Tibial artery (tissue), 4 donors: ENCODE measurements around the gene PDE9A.
A peak's percentile ranks its signal among the peaks of the same experiment; 100 is the strongest.

Source experiments
- DNase-seq, 2 donors: peaks; one replicate each; pipeline ENCODE4 v3.0.0-alpha.2; 2019
- H3K27ac ChIP-seq, 2 donors: fragments of 200-600 bp; sonication (generic) in 1 of 2; 1 replicate in 1 of 2; 2 replicates in 1 of 2; pipeline ENCODE4 v1.5.1; 2018 to 2019; ENCODE audit warnings: mild to moderate bottlenecking in 1 of 2
- H3K27me3 ChIP-seq, 2 donors: fragments of 200-600 bp; sonication (generic) in 1 of 2; one replicate each; pipeline versions ENCODE4 v1.5.1 to v1.6.0; 2016 to 2019
- H3K36me3 ChIP-seq, 3 donors: fragments of 200-600 bp; sonication (generic) in 2 of 3; one replicate each; pipeline ENCODE4 v1.5.1; 2016 to 2019; ENCODE audit warnings: mild to moderate bottlenecking in 2 of 3
- H3K4me1 ChIP-seq, 4 donors: fragments of 200-600 bp; sonication (generic) in 2 of 4; 1 replicate in 3 of 4; 2 replicates in 1 of 4; pipeline ENCODE4 v1.5.1; 2016 to 2019
- H3K4me3 ChIP-seq, 2 donors: fragments of 200-600 bp; sonication (generic) in 1 of 2; 1 replicate in 1 of 2; 2 replicates in 1 of 2; pipeline ENCODE4 v1.5.1; 2018 to 2019; ENCODE audit warnings: mild to moderate bottlenecking in 2 of 2
- H3K9me3 ChIP-seq, 3 donors: fragments of 200-600 bp; sonication (generic) in 1 of 3; one replicate each; pipeline ENCODE4 v1.5.1; 2016 to 2019
- intact Hi-C: fragments of 100-400 bp; cut with DNase I; formaldehyde crosslinking; loops from one replicate; pipeline ENCODE4 v1.15.0; 2023; ENCODE audit warnings: low total_unique reads
- TF ChIP-seq, protein P1 (sequence below), 2 experiments: fragments of 200-600 bp in 1 of 2; fragments of 450-650 bp in 1 of 2; IDR thresholded peaks; one replicate each; pipeline ENCODE4 v1.5.1; 2017 to 2019; ENCODE audit warnings: antibody characterized with exemption in 2 of 2, mild to moderate bottlenecking in 1 of 2, moderate library complexity in 1 of 2

The PDE9A gene

DNA sequence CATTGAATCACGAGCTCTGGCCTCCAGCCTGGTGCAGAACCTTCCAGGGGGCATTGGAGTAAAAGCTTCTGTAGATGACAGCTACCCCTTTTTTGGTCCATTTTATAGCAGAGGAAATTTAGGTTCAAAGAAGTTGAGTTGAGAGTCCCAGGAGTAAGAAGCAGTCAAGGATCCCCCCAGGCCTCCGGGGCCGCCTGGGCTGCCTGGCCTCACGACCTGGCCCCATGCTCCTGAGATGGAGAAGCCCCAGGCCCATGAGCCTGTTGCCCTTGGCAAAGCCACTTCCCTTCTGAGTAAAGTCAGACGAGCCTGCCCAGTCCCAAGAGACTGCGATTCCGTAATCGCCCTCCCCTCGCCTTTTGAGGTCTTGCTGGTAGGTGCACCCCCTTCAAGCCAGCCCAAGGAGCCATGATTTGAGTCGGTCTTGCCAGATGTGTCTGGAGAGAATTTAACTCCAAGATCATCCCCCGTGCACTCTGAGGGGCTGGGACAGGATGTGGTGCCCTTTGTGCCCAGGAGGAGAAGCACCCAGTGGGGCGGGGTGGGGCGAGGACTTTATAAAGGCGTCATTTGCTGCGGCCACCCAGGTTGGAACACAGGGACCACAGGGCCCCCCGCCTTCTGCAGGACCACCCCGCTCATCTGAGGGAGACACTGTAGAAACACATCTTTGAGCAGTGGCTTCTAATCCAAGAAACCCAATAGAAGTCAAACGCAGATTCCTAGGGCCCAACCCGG lies 30.1 kb downstream of the PDE9A start:
- H3K4me3 ChIP-seq = no peak overlapping the region
- intact Hi-C loops = no loop called here
- no peaks in the 10 kb centered on the region for H3K36me3 ChIP-seq

DNA sequence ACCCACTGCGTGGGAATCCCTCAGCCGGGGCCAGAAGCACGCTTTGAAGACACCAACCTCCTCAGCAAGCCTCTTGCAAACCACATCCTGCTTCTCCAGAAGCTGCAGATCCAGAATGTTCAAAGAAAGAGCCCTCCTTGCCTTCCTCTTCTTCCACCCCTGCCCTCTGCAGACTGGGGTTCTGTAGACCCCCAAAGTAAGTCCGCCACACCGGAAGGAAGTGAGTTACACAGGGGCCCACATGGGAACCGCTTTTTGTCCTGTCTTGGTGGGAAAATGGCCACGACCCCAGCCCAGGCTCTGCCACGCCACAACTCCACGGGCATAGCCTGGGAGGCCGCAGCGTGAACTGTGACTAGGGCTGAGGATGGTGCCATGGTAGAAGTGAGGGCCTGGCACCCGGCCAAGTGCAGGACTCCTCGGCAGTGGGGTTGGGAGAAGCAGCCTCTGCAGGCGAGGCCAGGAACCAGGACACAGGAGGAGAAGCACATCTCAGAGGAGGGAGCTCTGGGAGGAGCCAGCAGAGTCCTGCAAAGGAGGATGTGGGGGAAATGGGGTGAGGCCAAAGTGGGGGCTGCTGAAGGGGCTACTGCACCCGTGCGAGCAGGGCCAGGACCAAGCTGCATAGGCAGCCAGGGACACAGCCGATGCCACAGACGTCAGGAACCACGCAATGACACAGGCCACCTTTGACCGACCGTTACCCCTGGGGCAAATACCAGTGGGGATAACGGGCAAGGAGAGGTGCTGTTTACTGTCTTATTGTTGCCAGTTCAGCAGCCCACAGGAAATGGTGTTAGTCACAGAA lies 30.9 kb downstream of the PDE9A start:
- no peak overlapping the region for H3K27ac ChIP-seq
- DNase-seq = no peak
- H3K36me3 ChIP-seq = no peaks in the 10 kb centered on the region
- intact Hi-C loops = no loop called here
- no peaks in the 10 kb centered on the region for H3K4me1 ChIP-seq
- H3K9me3 ChIP-seq = no peaks in the 10 kb centered on the region
- H3K27me3 ChIP-seq = peaks cover 0 to 16% of the 10 kb centered on the region in 2 donors
- TF ChIP-seq, protein P1, sequence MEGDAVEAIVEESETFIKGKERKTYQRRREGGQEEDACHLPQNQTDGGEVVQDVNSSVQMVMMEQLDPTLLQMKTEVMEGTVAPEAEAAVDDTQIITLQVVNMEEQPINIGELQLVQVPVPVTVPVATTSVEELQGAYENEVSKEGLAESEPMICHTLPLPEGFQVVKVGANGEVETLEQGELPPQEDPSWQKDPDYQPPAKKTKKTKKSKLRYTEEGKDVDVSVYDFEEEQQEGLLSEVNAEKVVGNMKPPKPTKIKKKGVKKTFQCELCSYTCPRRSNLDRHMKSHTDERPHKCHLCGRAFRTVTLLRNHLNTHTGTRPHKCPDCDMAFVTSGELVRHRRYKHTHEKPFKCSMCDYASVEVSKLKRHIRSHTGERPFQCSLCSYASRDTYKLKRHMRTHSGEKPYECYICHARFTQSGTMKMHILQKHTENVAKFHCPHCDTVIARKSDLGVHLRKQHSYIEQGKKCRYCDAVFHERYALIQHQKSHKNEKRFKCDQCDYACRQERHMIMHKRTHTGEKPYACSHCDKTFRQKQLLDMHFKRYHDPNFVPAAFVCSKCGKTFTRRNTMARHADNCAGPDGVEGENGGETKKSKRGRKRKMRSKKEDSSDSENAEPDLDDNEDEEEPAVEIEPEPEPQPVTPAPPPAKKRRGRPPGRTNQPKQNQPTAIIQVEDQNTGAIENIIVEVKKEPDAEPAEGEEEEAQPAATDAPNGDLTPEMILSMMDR (IDR thresholded peaks at IDR 0.05) = no peak
- H3K4me3 ChIP-seq = no peak overlapping the region

More for the DNA sequence above, 30.1 kb downstream of the PDE9A start:
- H3K27ac ChIP-seq = no peak overlapping the region
- peaks cover 0 to 19% of the 10 kb centered on the region in 2 donors for H3K27me3 ChIP-seq
- TF ChIP-seq, protein P1 (IDR thresholded peaks at IDR 0.05) = no peak
- no peaks in the 10 kb centered on the region for H3K4me1 ChIP-seq
- no peak for DNase-seq
- no peaks in the 10 kb centered on the region for H3K9me3 ChIP-seq

DNA sequence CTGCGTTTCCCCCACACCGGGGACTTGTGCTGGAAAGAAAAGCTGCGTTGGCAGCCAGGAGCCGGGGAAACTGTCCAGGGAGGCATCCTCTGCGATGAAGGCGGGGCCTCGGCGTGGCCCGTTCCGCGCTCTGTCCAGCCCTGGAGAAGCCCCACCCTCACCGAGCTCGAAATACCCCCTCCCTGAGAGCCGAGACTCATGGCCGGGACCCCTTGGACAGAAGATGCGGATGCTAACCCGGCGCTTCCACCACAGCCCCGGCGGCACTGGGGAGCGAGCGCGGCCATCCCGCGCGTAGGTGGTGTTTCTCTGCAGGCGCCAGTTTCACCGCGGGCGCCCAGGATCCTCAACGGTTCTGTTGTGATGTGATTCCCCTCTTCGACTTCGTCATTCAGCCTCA lies 31.6 kb downstream of the PDE9A start:
- H3K4me1 ChIP-seq = no peaks in the 10 kb centered on the region
- no peak overlapping the region for H3K27ac ChIP-seq

DNA sequence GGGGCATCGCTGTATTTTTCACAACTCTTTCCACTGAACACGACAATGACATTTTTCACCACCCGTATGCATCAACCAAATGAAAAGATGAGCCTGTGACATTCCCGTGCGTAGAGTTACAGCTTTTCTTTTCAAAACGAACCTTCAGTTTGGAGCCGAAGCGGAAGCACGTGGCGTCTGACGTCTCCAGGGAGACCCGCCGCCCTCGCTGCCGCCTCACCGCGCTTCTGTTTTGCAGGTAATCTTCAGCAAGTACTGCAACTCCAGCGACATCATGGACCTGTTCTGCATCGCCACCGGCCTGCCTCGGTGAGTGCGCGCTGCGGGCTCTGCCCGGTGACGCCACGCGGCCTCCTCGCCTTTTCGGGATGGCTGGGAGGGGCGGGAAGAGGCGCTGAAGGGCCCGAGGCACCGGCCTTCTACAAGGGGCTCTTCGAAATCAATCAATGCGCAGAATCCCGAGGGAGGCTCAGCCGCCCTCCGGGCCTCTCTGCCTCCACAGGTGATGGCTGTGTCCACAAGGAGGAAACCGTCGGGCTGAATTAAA lies 32.6 kb downstream of the PDE9A start:
- intact Hi-C loops = no loop called here
- peaks cover 0 to 4% of the 10 kb centered on the region in 2 donors for H3K27me3 ChIP-seq
- no peaks in the 10 kb centered on the region for H3K4me1 ChIP-seq
- no peak overlapping the region for H3K27ac ChIP-seq
- H3K36me3 ChIP-seq = no peaks in the 10 kb centered on the region
- DNase-seq = no peak
- H3K4me3 ChIP-seq = no peak overlapping the region
- TF ChIP-seq, protein P1 (IDR thresholded peaks at IDR 0.05) = no peak
- no peaks in the 10 kb centered on the region for H3K9me3 ChIP-seq

More for the DNA sequence above, 31.6 kb downstream of the PDE9A start:
- TF ChIP-seq, protein P1 (IDR thresholded peaks at IDR 0.05) = no peak
- DNase-seq = no peak
- Histone ChIP-seq H3K4me3 (peak overlapping the region in 1 of 2 donors; percentile 24), H3K27me3 (peaks cover 0 to 9% of the 10 kb centered on the region in 2 donors), H3K9me3 (no peaks in the 10 kb centered on the region), H3K36me3 (no peaks in the 10 kb centered on the region)
- intact Hi-C loops = no loop called here

DNA sequence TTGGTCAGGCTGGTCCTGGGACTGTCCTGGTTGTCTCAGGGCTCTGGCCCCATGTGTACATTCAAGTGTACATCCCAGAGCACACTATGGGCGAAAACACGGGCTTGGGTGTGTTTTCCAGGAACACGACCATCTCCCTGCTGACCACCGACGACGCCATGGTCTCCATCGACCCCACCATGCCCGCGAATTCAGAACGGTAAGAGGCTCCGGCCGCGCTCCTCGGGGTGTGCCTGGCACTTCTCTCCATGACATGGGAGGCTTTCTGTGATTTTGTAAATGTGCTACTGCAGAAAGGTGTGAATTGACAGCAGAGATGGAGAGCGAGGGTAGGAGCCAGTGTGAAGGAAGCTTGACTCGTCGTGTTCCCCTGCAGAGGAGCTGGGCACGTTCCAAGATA lies 34.4 kb downstream of the PDE9A start:
- intact Hi-C loops = no loop called here
- no peak overlapping the region for H3K27ac ChIP-seq
- no peak for DNase-seq
- H3K36me3 ChIP-seq = no peaks in the 10 kb centered on the region
- TF ChIP-seq, protein P1 (IDR thresholded peaks at IDR 0.05) = no peak
- H3K4me3 ChIP-seq = no peak overlapping the region
- no peaks in the 10 kb centered on the region for H3K9me3 ChIP-seq
- H3K4me1 ChIP-seq = no peaks in the 10 kb centered on the region
- H3K27me3 ChIP-seq = peaks cover 0 to 3% of the 10 kb centered on the region in 2 donors
